Nephron progenitor cell (in vitro differentiated cells): ENCODE measurements around the gene ARF6.

Experiments
- DNase-seq: peaks from one replicate; pipeline ENCODE4 v3.0.0; 2021
- H3K27ac Mint-ChIP-seq: 2 replicates; pipeline ENCODE4 v1.8.0; 2021; ENCODE audit warnings: mild to moderate bottlenecking, moderate library complexity, mixed read lengths
- H3K27me3 Mint-ChIP-seq: 2 replicates; pipeline ENCODE4 v1.8.0; 2021; ENCODE audit warnings: mild to moderate bottlenecking, low read depth, mixed read lengths; ENCODE audit not compliant: poor library complexity
- H3K36me3 Mint-ChIP-seq: 2 replicates; pipeline ENCODE4 v1.8.0; 2021; ENCODE audit warnings: low read depth, mixed read lengths
- H3K4me1 Mint-ChIP-seq: 2 replicates; pipeline ENCODE4 v1.8.0; 2021; ENCODE audit warnings: mixed read lengths
- H3K4me3 Mint-ChIP-seq: 2 replicates; pipeline ENCODE4 v1.8.0; 2021; ENCODE audit warnings: mild to moderate bottlenecking, moderate library complexity, mixed read lengths
- H3K9me3 Mint-ChIP-seq: 2 replicates; pipeline ENCODE4 v1.8.0; 2021; ENCODE audit warnings: mild to moderate bottlenecking, moderate library complexity, mixed read lengths
- TF ChIP-seq, protein P1 (sequence below): fragments of 200-600 bp; sonication (generic); IDR thresholded peaks from 2 replicates; pipeline ENCODE4 v1.5.0; 2021; ENCODE audit warnings: antibody characterized with exemption

ARF6 gene

DNA sequence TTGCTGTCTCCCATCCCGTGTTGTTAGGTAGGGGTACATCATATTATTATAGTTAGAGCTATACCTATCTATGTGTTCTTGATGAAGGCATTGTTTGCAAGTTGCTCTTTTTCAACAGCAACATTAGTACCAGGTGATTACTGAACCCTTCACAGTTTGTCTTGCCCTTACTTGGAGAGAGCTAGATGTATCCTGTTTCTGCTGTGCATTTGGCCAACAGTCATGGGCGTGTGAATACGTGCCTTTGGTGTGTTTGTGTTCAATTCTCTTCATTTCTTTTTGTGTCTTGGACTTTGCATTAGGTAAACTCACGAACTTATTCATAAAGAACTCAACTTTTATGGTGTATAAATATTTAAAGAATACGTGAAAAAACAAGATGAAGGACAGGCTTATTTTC lies 14.3 kb downstream of the ARF6 start:
- no peaks in the 10 kb centered on the region for H3K27me3 Mint-ChIP-seq
- H3K4me1 Mint-ChIP-seq: peaks cover 4% of the 10 kb centered on the region
- no peak overlapping the region for H3K27ac Mint-ChIP-seq
- TF ChIP-seq, protein P1, sequence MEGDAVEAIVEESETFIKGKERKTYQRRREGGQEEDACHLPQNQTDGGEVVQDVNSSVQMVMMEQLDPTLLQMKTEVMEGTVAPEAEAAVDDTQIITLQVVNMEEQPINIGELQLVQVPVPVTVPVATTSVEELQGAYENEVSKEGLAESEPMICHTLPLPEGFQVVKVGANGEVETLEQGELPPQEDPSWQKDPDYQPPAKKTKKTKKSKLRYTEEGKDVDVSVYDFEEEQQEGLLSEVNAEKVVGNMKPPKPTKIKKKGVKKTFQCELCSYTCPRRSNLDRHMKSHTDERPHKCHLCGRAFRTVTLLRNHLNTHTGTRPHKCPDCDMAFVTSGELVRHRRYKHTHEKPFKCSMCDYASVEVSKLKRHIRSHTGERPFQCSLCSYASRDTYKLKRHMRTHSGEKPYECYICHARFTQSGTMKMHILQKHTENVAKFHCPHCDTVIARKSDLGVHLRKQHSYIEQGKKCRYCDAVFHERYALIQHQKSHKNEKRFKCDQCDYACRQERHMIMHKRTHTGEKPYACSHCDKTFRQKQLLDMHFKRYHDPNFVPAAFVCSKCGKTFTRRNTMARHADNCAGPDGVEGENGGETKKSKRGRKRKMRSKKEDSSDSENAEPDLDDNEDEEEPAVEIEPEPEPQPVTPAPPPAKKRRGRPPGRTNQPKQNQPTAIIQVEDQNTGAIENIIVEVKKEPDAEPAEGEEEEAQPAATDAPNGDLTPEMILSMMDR: no peak
- H3K4me3 Mint-ChIP-seq: no peak overlapping the region
- no peaks in the 10 kb centered on the region for H3K36me3 Mint-ChIP-seq
- no peaks in the 10 kb centered on the region for H3K9me3 Mint-ChIP-seq
- DNase-seq: no peak

DNA sequence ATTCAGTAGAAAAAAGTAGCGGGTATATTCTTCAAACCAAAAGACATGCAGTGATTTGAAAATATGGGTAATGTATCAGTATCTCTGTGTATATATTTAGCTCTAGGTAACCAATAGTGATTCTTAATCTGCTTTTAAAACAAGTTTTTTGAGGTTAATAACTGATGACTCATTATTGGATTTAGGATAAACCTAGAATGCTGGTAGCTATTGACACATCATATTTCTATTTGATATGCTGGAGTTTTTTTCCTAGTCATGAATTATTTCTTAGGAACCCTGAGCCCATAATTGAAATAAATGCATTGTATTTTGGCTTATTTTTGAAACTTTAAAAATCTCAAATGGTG lies 15.5 kb downstream of the ARF6 start:
- H3K9me3 Mint-ChIP-seq: no peaks in the 10 kb centered on the region
- no peak overlapping the region for H3K27ac Mint-ChIP-seq
- no peak for DNase-seq
- no peak overlapping the region for H3K4me3 Mint-ChIP-seq
- H3K36me3 Mint-ChIP-seq: no peaks in the 10 kb centered on the region
- TF ChIP-seq, protein P1: no peak
- H3K4me1 Mint-ChIP-seq: peaks cover 4% of the 10 kb centered on the region
- no peaks in the 10 kb centered on the region for H3K27me3 Mint-ChIP-seq

DNA sequence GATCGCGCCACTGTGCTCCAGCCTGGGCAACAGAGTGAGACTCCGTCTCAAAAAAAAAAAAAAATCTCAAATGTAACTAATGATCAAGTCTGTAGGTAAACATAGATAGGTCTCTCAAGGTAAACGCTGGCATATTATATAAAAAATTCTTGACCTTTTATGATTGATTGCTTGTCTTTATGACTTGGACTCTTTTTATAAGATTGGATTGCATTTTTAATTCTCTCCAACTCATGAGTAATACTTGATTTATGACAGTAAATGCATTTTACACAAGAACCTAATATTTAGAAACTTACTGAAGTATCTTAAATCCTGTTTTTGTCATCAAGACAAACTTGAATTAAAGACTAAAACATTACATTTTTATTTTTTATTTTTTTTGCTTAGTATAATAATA lies 16.1 kb downstream of the ARF6 start:
- no peak for DNase-seq
- Mint-ChIP-seq H3K4me3 (no peak overlapping the region), H3K4me1 (peaks cover 4% of the 10 kb centered on the region), H3K9me3 (no peaks in the 10 kb centered on the region), H3K27me3 (no peaks in the 10 kb centered on the region), H3K36me3 (no peaks in the 10 kb centered on the region), H3K27ac (no peak overlapping the region)
- TF ChIP-seq, protein P1: no peak

DNA sequence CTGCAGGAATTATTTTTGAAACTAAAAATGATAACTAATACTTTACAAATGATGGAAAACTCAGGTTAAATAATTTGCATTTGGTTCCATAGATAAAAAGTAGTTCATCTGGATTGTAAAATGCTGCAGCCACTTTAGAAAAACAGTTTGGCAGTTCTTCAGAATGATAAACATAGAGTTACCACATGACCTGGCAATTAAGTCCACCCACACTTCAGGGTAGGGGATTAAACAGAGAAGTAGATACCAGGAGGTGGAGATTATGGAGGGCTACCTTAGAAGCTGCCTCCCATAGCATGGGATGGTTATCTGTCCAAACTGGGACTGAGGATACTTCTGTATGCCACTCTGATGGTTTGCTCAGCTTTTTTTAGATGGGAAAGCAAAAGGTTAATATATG lies 22.2 kb downstream of the ARF6 start:
- peaks cover 4% of the 10 kb centered on the region for H3K9me3 Mint-ChIP-seq
- DNase-seq: no peak
- no peaks in the 10 kb centered on the region for H3K27me3 Mint-ChIP-seq
- H3K36me3 Mint-ChIP-seq: no peaks in the 10 kb centered on the region
- H3K4me3 Mint-ChIP-seq: no peak overlapping the region
- H3K4me1 Mint-ChIP-seq: peaks cover 6% of the 10 kb centered on the region
- no peak overlapping the region for H3K27ac Mint-ChIP-seq
- TF ChIP-seq, protein P1: no peak

DNA sequence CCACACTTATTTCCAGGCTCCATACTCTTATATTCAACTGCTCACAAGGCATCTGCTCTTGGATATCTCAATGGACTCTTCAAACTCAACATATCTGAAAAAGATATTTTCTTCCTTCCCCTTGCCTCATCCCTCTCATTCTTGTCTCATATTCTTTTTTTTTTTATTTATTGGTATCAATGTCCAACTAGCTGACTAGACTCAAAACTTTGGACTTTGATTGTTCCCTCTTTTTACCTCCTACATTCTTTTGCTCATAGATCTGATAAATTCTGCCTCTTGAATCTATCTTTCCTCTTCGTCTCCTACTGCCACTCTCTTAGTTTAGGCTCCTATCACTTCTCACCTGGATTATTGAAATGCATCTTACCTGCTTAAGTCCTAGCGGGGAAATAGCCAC lies 25.8 kb downstream of the ARF6 start:
- no peak for DNase-seq
- Mint-ChIP-seq H3K27me3 (no peaks in the 10 kb centered on the region), H3K4me1 (peaks cover 14% of the 10 kb centered on the region), H3K4me3 (no peak overlapping the region), H3K36me3 (no peaks in the 10 kb centered on the region), H3K27ac (no peak overlapping the region), H3K9me3 (peaks cover 5% of the 10 kb centered on the region)
- TF ChIP-seq, protein P1: no peak

DNA sequence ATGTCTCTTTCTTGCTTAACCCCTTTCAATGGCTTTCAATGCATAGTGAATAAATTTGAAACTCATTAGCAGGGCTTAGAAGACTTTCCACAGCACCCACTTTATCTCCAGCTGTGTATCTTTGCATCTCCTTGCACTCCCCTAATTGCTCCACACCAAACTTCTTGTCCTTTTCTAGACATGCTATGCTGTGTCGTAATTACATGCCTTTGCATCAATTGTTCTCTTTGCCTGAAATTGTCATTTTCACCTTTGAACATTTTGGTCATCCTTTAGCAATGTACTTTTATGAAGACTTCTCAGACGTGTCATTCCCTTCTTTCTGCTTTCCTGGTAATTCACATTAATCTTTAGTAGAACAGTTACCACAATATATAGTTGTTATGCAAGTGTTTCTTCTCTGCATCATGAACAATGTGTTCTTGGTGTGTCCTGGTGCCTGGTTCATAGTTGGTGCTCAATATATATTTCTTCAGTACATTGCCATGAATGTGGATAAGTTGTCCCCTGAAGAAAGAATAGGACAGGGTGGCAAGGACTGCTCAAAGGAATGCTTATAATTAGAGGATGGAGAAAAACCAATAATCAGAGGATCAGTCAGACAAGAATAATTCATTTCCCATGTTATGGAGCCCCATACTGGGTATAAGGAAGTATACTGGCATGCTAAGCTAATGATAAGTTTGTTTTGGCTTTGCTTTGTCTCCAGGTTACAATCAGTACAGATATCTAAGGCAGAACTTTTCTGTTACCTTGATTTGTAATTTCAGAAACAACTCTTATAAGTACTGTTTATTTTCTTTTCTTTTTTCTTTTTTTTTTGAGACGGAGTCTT lies 27.2 kb downstream of the ARF6 start:
- TF ChIP-seq, protein P1: no peak
- Mint-ChIP-seq H3K27ac (no peak overlapping the region), H3K9me3 (peaks cover 5% of the 10 kb centered on the region), H3K27me3 (no peaks in the 10 kb centered on the region), H3K4me3 (no peak overlapping the region), H3K4me1 (peaks cover 15% of the 10 kb centered on the region), H3K36me3 (no peaks in the 10 kb centered on the region)
- no peak for DNase-seq
